KOPT-K1 (cell line): Measurements from ENCODE around the gene RRN3.
"Not testable (repeated sequence)": the region's sequence is repeated elsewhere in the genome, so short reads cannot be mapped to it uniquely, and the experiment has no call there.

Source experiments
- H3K27ac ChIP-seq: fragments of 200-600 bp; sonication (generic); 2 replicates; pipeline ENCODE4 v1.5.1; 2016; ENCODE audit warnings: antibody characterized with exemption, mild to moderate bottlenecking, low read depth, low read length; ENCODE audit not compliant: poor library complexity, severe bottlenecking
- H3K36me3 ChIP-seq: fragments of 200-600 bp; sonication (generic); 2 replicates; pipeline ENCODE4 v1.5.1; 2017; ENCODE audit warnings: antibody characterized with exemption, mild to moderate bottlenecking, low read length, moderate library complexity; ENCODE audit not compliant: insufficient read depth
- H3K9me3 ChIP-seq: fragments of 200-600 bp; sonication (generic); 2 replicates; pipeline ENCODE4 v1.5.1; 2017; ENCODE audit warnings: antibody characterized with exemption, low read length, mild to moderate bottlenecking; ENCODE audit not compliant: insufficient read depth, poor library complexity, severe bottlenecking

The RRN3 gene

DNA sequence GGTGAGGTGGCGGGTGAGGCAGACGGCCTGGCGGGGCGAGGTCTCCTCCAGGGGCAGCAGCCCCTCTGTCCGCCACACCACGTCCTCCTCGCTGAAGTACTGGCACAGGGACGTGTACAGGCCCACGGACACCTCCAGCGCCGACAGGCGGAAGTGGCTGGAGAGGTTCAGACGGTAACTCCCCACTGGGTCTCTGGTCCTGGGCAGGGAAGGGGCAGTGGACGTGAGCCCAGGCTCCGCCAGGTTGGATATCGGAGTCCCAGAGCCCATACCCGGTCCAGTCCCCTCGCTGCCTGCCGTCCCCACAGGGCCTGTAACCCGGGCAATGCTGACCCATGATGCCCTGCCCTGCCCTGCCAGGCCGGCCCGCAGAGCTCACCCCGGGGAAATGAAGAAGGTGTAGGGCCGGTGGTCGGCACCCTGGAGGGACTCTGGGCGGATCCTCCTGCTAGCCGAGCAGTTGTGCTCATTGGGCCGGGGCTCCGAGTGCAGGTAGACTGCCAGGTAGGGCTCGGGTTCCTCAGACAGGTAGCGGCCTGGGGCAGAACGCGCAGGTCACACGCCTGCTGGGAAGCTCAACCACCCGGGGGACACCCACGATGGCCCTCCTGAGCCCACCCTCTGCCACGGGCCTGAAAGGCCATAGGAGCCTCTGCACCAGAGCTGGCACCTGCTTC is 36.3 kb upstream of the RRN3 start:
- H3K36me3 ChIP-seq, H3K9me3 ChIP-seq, H3K27ac ChIP-seq: not testable (repeated sequence)

DNA sequence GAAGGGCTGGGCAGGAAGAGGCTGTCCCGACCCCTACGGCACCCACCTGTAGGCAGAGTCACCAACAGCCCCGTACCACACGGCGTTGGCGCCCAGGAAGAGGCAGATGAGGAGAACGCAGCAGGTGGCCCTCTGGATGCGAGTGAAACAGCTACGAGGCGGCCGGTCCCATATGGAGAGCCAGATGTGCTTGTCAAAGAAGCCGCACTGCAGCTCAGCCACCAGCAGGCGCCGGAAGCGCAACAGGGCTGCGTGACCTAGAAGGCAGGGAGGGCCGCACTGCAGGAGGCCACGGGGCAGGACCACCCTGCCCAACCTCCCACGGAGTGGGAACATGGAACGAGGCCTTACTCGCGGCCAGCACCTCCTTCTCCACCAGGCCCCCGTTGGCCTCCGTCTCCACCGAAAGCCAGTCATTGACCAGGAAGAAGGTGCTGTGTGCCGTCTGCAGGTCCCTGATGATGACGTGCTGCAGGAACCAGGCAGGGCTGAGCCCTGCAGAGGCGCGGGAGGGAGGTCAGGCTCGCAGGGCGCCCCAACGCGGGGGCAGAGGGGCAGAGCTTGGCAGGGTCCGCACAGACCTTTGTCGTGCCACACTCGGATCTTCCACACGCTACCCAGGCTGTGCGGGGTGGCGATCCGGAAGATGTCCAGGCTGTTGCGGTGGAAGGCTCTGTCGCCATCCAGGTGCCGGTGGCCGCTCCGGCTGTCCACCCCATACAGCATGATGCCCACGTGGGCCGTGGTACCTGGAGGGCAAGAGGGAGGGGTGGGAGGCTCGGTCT is 33.8 kb upstream of the RRN3 start:
- H3K36me3 ChIP-seq, H3K9me3 ChIP-seq, H3K27ac ChIP-seq: not testable (repeated sequence)

GRCh38 chr16:15100372-15100987 is 6.4 kb upstream of the RRN3 start:
- not testable (repeated sequence) for H3K36me3 ChIP-seq, H3K9me3 ChIP-seq, H3K27ac ChIP-seq

- H3K36me3 ChIP-seq, H3K27ac ChIP-seq, H3K9me3 ChIP-seq: not testable (repeated sequence)
Observed at GRCh38 chr16:15099366-15099909, 5.4 kb upstream of the RRN3 start.

DNA sequence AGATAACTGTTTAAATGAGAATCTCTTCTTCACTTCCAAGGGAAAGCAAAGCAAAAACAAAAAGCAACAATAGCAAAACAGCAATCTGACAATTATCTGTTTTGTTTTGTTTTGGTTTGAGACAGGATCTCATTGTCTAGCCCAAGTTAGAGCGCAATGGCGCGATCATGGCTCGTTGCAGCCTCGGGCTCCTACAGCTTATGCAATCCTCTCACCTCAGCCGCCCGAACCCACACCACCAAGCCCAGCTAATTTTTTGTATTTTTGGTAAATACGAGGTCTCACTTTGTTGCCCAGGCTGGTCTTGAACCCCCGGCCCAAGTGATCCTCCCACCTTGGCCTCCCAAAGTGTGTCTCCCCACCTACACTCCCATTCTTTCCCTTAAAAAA is 2.5 kb upstream of the RRN3 start:
- not testable (repeated sequence) for H3K9me3 ChIP-seq, H3K36me3 ChIP-seq, H3K27ac ChIP-seq

DNA sequence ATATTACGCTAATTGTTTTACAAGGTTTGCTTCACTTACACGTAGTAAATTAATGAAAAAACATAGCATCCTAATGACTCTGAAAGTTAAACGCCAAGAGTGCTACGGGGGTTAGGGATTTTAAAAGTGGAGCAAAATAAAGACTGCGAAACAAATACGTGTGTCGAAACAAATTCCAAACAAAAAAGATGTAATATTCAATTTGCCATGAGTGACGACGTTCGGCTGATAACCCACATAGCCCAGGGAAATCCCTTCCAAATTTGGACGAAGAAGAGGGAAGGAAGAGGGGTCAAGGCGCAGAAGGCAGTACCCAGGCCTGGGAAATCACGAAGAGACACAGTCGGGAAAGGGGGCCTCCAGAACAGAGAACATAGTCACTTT is 509 bp downstream of the RRN3 start:
- peaks cover 27% of the 10 kb centered on the region for H3K36me3 ChIP-seq
- not testable (repeated sequence) for H3K9me3 ChIP-seq
- peak overlapping the region; percentile 80 for H3K27ac ChIP-seq

DNA sequence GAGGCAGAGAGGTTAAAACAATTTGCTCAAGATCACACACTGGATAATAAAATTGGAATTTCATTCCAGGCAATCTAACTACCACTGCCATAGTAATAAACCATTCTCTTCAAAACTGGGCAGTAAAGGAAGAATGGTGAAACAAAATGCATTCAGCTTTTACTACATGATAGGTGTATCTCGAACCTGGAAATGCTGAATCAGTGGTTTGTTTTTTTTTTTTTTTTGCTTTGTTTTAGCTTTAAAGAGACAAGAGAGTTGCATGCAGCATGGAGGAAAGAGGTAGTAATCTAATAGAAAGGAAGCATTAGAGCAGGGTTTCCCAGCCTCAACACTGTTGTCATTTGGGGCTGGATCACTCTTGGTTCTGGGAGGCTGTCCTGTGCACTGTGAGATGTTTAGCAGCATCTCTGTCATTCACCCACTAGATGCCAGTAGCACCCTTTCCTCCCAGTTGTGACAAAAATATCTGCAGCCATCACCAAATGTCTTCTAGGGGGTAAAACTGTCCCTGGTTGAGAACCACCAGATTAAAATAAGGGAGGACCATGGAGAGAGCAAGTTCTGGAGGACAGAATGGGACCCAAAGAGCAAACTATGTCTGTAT is 3.3 kb downstream of the RRN3 start:
- not testable (repeated sequence) for H3K27ac ChIP-seq, H3K9me3 ChIP-seq
- H3K36me3 ChIP-seq, result peaks cover 43% of the 10 kb centered on the region

- H3K27ac ChIP-seq, H3K9me3 ChIP-seq: not testable (repeated sequence)
- H3K36me3 ChIP-seq, result peaks cover 76% of the 10 kb centered on the region
Observed at GRCh38 chr16:15082788-15083187, 11.3 kb downstream of the RRN3 start.

GRCh38 chr16:15080883-15081282 is 13.2 kb downstream of the RRN3 start:
- H3K27ac ChIP-seq, H3K9me3 ChIP-seq: not testable (repeated sequence)
- H3K36me3 ChIP-seq, result peaks cover 77% of the 10 kb centered on the region

DNA sequence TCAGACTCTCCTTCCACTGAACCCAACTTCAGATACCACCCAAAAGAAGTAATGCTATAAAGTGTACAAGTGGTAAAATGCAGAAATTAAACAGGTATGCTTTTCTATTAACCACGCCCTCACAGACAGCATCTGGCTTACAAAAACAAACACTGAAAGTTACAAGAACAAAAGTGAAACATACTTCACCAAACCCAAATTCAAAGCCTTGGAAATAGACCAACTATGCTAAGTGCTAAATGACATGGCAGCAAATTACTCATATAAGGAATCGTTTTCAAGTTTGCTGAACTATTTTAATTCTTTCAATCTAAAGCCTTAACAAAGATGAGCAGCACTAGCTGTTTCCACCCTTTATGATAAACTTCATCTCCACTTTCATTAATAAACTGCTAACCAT is 17.9 kb downstream of the RRN3 start:
- not testable (repeated sequence) for H3K27ac ChIP-seq, H3K9me3 ChIP-seq
- H3K36me3 ChIP-seq, result peaks cover 86% of the 10 kb centered on the region

DNA sequence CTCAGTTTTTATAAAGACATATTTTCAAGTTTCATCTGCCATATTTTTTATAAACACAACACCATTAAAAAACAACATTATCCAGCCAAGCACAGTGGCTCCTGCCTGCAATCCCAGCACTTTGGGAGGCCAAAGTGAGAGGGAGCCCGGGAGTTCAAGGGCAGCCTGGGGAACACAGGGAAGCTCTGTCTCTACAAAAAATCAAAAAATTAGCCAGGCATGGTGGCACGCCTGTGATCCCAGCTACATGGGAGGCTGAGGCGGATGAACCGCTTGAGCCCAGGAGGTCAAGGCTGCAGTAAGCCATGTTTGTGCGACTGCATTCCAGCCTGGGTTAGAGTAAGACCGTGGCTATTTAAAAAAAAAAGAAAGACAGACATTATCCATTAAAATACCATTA is 21.0 kb downstream of the RRN3 start:
- H3K9me3 ChIP-seq, result no peaks in the 10 kb centered on the region
- H3K27ac ChIP-seq, result no peak overlapping the region
- peaks cover 85% of the 10 kb centered on the region for H3K36me3 ChIP-seq

DNA sequence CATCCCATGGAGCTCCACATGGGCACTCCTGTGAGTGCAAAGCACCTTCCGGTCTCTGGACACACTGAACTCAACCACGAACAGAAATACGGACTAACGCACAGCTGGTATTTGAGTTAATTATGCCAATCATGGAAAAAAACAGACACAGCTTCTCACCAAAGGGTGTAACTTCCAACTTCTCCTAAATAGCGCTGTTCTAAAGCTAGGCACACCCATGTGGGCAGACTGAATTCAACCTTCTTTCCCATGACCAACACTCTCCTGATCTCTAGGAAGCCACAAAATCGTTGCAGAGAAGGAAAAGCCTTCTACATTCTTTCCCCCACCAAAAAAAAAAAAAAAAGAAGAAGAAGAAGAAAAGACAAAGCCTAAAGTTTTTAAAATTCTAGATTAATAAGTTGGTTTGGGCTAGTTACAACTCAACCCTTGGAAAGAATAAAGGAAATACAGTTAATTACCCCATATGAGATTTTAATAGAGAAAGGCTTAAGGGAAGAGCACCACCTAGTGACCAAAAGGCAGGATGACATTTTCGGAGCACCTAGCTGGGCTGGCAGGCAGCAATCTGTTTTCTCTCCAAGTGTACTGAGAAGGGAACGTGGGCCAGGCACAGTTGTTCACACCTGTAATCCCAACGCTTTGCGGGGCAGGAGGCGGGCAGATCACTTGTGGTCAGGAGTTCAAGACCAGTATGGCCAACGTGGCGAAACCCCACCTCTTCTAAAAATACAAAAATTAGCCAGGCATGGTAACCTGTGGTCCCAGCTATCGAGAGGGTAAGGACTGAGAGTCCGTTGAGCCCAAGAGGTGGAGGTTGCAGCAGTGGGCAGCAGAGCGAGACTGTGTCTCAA is 21.9 kb downstream of the RRN3 start:
- peaks cover 84% of the 10 kb centered on the region for H3K36me3 ChIP-seq
- H3K9me3 ChIP-seq, H3K27ac ChIP-seq: not testable (repeated sequence)

GRCh38 chr16:15071013-15071412 is 23.1 kb downstream of the RRN3 start:
- H3K27ac ChIP-seq, result not testable (repeated sequence)
- H3K36me3 ChIP-seq, result peaks cover 79% of the 10 kb centered on the region

GRCh38 chr16:15066690-15067089 is 27.4 kb downstream of the RRN3 start:
- H3K27ac ChIP-seq, H3K9me3 ChIP-seq: not testable (repeated sequence)
- H3K36me3 ChIP-seq, result peaks cover 74% of the 10 kb centered on the region

More at GRCh38 chr16:15071013-15071412, 23.1 kb downstream of the RRN3 start:
- not testable (repeated sequence) for H3K9me3 ChIP-seq
